ENCODE results near the gene ZSCAN20.

Gene ZSCAN20

GRCh38 chr1:33426916-33427315 lies 45.5 kb upstream of the ZSCAN20 start:
- peaks cover 8% of the 10 kb centered on the region for H3K4me1 ChIP-seq (ENCODE audit: control insufficient read depth, insufficient read depth, low read depth, low read length)
- WGBS, result 60% methylated on average over 2 of the region's 3 CpGs
- H3K27ac ChIP-seq (ENCODE audit: low read length, poor library complexity, severe bottlenecking), result no peak overlapping the region

DNA sequence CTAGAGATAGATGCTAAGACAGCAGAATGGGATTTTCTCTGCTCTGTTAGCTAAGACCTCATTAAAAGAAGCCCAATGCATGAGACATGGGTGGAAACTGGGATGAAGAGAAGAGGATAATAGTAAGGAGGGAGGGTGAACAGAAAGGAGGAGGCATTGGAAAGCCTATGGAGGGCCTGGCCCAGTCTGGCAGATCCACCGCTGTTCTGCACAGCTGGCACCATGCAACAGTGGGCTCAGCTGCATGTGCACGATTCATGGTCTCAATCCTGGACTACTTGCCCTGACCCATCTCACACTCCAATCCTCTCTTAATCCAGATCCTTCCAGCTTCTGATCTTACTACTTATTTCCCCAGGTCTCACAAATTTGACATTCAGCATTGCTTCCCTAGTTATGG lies 43.8 kb upstream of the ZSCAN20 start:
- peak overlapping the region in 1 of 2 experiments; percentile 78 for H3K14ac ChIP-seq (ENCODE audit: low read length in 2 of 2)
- no peak overlapping the region for H2BK120ac ChIP-seq (ENCODE audit: low read depth, low read length)
- no peak overlapping the region for H2AFZ ChIP-seq (ENCODE audit: low read depth, low read length)
- H2BK15ac ChIP-seq (ENCODE audit: low read depth, poor library complexity, severe bottlenecking), result no peak overlapping the region
- peak overlapping the region; percentile 3 to 40 for H3K18ac ChIP-seq (ENCODE audit: low read depth in 1 of 2, low read length in 2 of 2)
- peak overlapping the region; percentile 7 to 69 for H2BK12ac ChIP-seq (ENCODE audit: low read length in 2 of 2)
- H3K4me3 ChIP-seq (ENCODE audit: insufficient read depth in 1 of 2, low read depth in 1 of 2, low read length in 2 of 2), result peak overlapping the region in 1 of 2 experiments; percentile 91
- H3K27me3 ChIP-seq (ENCODE audit: control insufficient read depth in 1 of 2, insufficient read depth in 1 of 2, low read length in 2 of 2), result no peaks in the 10 kb centered on the region
- H3K27ac ChIP-seq (ENCODE audit: low read length, poor library complexity, severe bottlenecking), result no peak overlapping the region
- DNase-seq, result no peak
- H4K91ac ChIP-seq (ENCODE audit: low read length), result no peak overlapping the region
- H2AK5ac ChIP-seq (ENCODE audit: low read length, severe bottlenecking), result no peak overlapping the region
- H3K9me3 ChIP-seq (ENCODE audit: control insufficient read depth, low read length), result no peaks in the 10 kb centered on the region
- H2BK5ac ChIP-seq (ENCODE audit: low read depth, low read length, poor library complexity, severe bottlenecking), result no peak overlapping the region
- H3K36me3 ChIP-seq (ENCODE audit: control insufficient read depth in 1 of 2, insufficient read depth in 2 of 2, low read depth in 1 of 2, low read length in 2 of 2), result peaks cover 0 to 41% of the 10 kb centered on the region in 2 experiments
- H3K9ac ChIP-seq (ENCODE audit: low read length), result peak overlapping the region; percentile 94
- 92% methylated on average over 2 of the region's 2 CpGs for WGBS
- no peak overlapping the region for H3K4me2 ChIP-seq (ENCODE audit: low read length, poor library complexity, severe bottlenecking)
- H3K23ac ChIP-seq (ENCODE audit: low read length in 2 of 2), result no peak overlapping the region
- peaks cover 6% of the 10 kb centered on the region for H3K4me1 ChIP-seq (ENCODE audit: control insufficient read depth, insufficient read depth, low read depth, low read length)
- peaks cover 3% of the 10 kb centered on the region for H3K79me1 ChIP-seq (replicated peaks; ENCODE audit: low read length, poor library complexity, severe bottlenecking)
- no peak overlapping the region for H3K4ac ChIP-seq (ENCODE audit: low read depth in 1 of 2, low read length in 2 of 2)
- no peak overlapping the region for H4K8ac ChIP-seq (ENCODE audit: low read length)

More at GRCh38 chr1:33426916-33427315, 45.5 kb upstream of the ZSCAN20 start:
- Histone ChIP-seq H3K4me3 (ENCODE audit: insufficient read depth in 1 of 2, low read depth in 1 of 2, low read length in 2 of 2) (peak overlapping the region in 1 of 2 experiments; percentile 1), H2AFZ (ENCODE audit: low read depth, low read length) (no peak overlapping the region), H3K18ac (ENCODE audit: low read depth in 1 of 2, low read length in 2 of 2) (no peak overlapping the region), H2BK12ac (ENCODE audit: low read length in 2 of 2) (no peak overlapping the region), H3K9me3 (ENCODE audit: control insufficient read depth, low read length) (no peaks in the 10 kb centered on the region), H2AK5ac (ENCODE audit: low read length, severe bottlenecking) (peak overlapping the region; percentile 55), H4K91ac (ENCODE audit: low read length) (no peak overlapping the region), H2BK5ac (ENCODE audit: low read depth, low read length, poor library complexity, severe bottlenecking) (no peak overlapping the region), H3K4ac (ENCODE audit: low read depth in 1 of 2, low read length in 2 of 2) (no peak overlapping the region), H3K9ac (ENCODE audit: low read length) (no peak overlapping the region), H3K27me3 (ENCODE audit: control insufficient read depth in 1 of 2, insufficient read depth in 1 of 2, low read length in 2 of 2) (no peaks in the 10 kb centered on the region), H4K8ac (ENCODE audit: low read length) (no peak overlapping the region), H3K79me1 (replicated peaks; ENCODE audit: low read length, poor library complexity, severe bottlenecking) (peaks cover 3% of the 10 kb centered on the region), H3K4me2 (ENCODE audit: low read length, poor library complexity, severe bottlenecking) (no peak overlapping the region), H2BK15ac (ENCODE audit: low read depth, poor library complexity, severe bottlenecking) (no peak overlapping the region), H3K36me3 (ENCODE audit: control insufficient read depth in 1 of 2, insufficient read depth in 2 of 2, low read depth in 1 of 2, low read length in 2 of 2) (peaks cover 0 to 49% of the 10 kb centered on the region in 2 experiments), H3K23ac (ENCODE audit: low read length in 2 of 2) (no peak overlapping the region), H2BK120ac (ENCODE audit: low read depth, low read length) (no peak overlapping the region), H3K14ac (ENCODE audit: low read length in 2 of 2) (no peak overlapping the region)
- no peak for DNase-seq

GRCh38 chr1:33429332-33429731 lies 43.1 kb upstream of the ZSCAN20 start:
- no peak overlapping the region for H2AK5ac ChIP-seq (ENCODE audit: low read length, severe bottlenecking)
- H2BK12ac ChIP-seq (ENCODE audit: low read length in 2 of 2), result peak overlapping the region in 1 of 2 experiments; percentile 22
- H3K18ac ChIP-seq (ENCODE audit: low read depth in 1 of 2, low read length in 2 of 2), result no peak overlapping the region
- H3K79me1 ChIP-seq (replicated peaks; ENCODE audit: low read length, poor library complexity, severe bottlenecking), result peaks cover 3% of the 10 kb centered on the region
- no peak overlapping the region for H3K27ac ChIP-seq (ENCODE audit: low read length, poor library complexity, severe bottlenecking)
- H3K9ac ChIP-seq (ENCODE audit: low read length), result peak overlapping the region; percentile 94
- no peak overlapping the region for H3K14ac ChIP-seq (ENCODE audit: low read length in 2 of 2)
- no peak overlapping the region for H2BK120ac ChIP-seq (ENCODE audit: low read depth, low read length)
- H4K91ac ChIP-seq (ENCODE audit: low read length), result no peak overlapping the region
- no peak overlapping the region for H2BK5ac ChIP-seq (ENCODE audit: low read depth, low read length, poor library complexity, severe bottlenecking)
- H3K23ac ChIP-seq (ENCODE audit: low read length in 2 of 2), result no peak overlapping the region
- 59% methylated on average over 2 of the region's 2 CpGs for WGBS
- no peaks in the 10 kb centered on the region for H3K9me3 ChIP-seq (ENCODE audit: control insufficient read depth, low read length)
- H3K4me1 ChIP-seq (ENCODE audit: control insufficient read depth, insufficient read depth, low read depth, low read length), result peaks cover 6% of the 10 kb centered on the region
- H2AFZ ChIP-seq (ENCODE audit: low read depth, low read length), result no peak overlapping the region
- peaks cover 0 to 41% of the 10 kb centered on the region in 2 experiments for H3K36me3 ChIP-seq (ENCODE audit: control insufficient read depth in 1 of 2, insufficient read depth in 2 of 2, low read depth in 1 of 2, low read length in 2 of 2)
- H3K4me2 ChIP-seq (ENCODE audit: low read length, poor library complexity, severe bottlenecking), result peak overlapping the region; percentile 93
- H3K4me3 ChIP-seq (ENCODE audit: insufficient read depth in 1 of 2, low read depth in 1 of 2, low read length in 2 of 2), result peak overlapping the region in 1 of 2 experiments; percentile 91
- no peak overlapping the region for H4K8ac ChIP-seq (ENCODE audit: low read length)
- H3K27me3 ChIP-seq (ENCODE audit: control insufficient read depth in 1 of 2, insufficient read depth in 1 of 2, low read length in 2 of 2), result no peaks in the 10 kb centered on the region
- no peak overlapping the region for H2BK15ac ChIP-seq (ENCODE audit: low read depth, poor library complexity, severe bottlenecking)
- no peak overlapping the region for H3K4ac ChIP-seq (ENCODE audit: low read depth in 1 of 2, low read length in 2 of 2)
- DNase-seq, result no peak

GRCh38 chr1:33429856-33430691 lies 42.4 kb upstream of the ZSCAN20 start:
- H3K27ac ChIP-seq (ENCODE audit: low read length, poor library complexity, severe bottlenecking), result no peak overlapping the region
- H3K14ac ChIP-seq (ENCODE audit: low read length in 2 of 2), result peak overlapping the region in 1 of 2 experiments; percentile 98
- H3K4ac ChIP-seq (ENCODE audit: low read depth in 1 of 2, low read length in 2 of 2), result peak overlapping the region; percentile 36 to 93
- H2BK120ac ChIP-seq (ENCODE audit: low read depth, low read length), result peak overlapping the region; percentile 73
- no peaks in the 10 kb centered on the region for H3K9me3 ChIP-seq (ENCODE audit: control insufficient read depth, low read length)
- WGBS, result 2% methylated on average over 52 of the region's 54 CpGs
- no peak overlapping the region for H2AK5ac ChIP-seq (ENCODE audit: low read length, severe bottlenecking)
- H4K8ac ChIP-seq (ENCODE audit: low read length), result peak overlapping the region; percentile 67
- H3K79me1 ChIP-seq (replicated peaks; ENCODE audit: low read length, poor library complexity, severe bottlenecking), result peaks cover 3% of the 10 kb centered on the region
- peak overlapping the region; percentile 94 for H3K9ac ChIP-seq (ENCODE audit: low read length)
- H2BK15ac ChIP-seq (ENCODE audit: low read depth, poor library complexity, severe bottlenecking), result peak overlapping the region; percentile 94
- H4K91ac ChIP-seq (ENCODE audit: low read length), result peak overlapping the region; percentile 83
- H3K36me3 ChIP-seq (ENCODE audit: control insufficient read depth in 1 of 2, insufficient read depth in 2 of 2, low read depth in 1 of 2, low read length in 2 of 2), result peaks cover 0 to 37% of the 10 kb centered on the region in 2 experiments
- peaks cover 9% of the 10 kb centered on the region for H3K4me1 ChIP-seq (ENCODE audit: control insufficient read depth, insufficient read depth, low read depth, low read length)
- peak overlapping the region; percentile 87 to 91 for H3K4me3 ChIP-seq (ENCODE audit: insufficient read depth in 1 of 2, low read depth in 1 of 2, low read length in 2 of 2)
- H2AFZ ChIP-seq (ENCODE audit: low read depth, low read length), result peak overlapping the region; percentile 69
- H3K18ac ChIP-seq (ENCODE audit: low read depth in 1 of 2, low read length in 2 of 2), result peak overlapping the region; percentile 71 to 99
- peak overlapping the region in 1 of 2 experiments; percentile 81 for H3K23ac ChIP-seq (ENCODE audit: low read length in 2 of 2)
- peak overlapping the region; percentile 30 to 70 for H2BK12ac ChIP-seq (ENCODE audit: low read length in 2 of 2)
- DNase-seq, result peak; percentile 36
- H3K4me2 ChIP-seq (ENCODE audit: low read length, poor library complexity, severe bottlenecking), result peak overlapping the region; percentile 93
- H2BK5ac ChIP-seq (ENCODE audit: low read depth, low read length, poor library complexity, severe bottlenecking), result peak overlapping the region; percentile 39
- H3K27me3 ChIP-seq (ENCODE audit: control insufficient read depth in 1 of 2, insufficient read depth in 1 of 2, low read length in 2 of 2), result no peaks in the 10 kb centered on the region
